Neuron (in vitro differentiated cells): ENCODE data around the gene GLRB.
A peak's percentile ranks its signal among the peaks of the same experiment; 100 is the strongest.
"Not testable (repeated sequence)": the region's sequence is repeated elsewhere in the genome, so short reads cannot be mapped to it uniquely, and the experiment has no call there.

Experiments
- H2AFZ ChIP-seq: one replicate; pipeline ENCODE4 v1.6.1; 2013; ENCODE audit warnings: low read depth, mild to moderate bottlenecking, inconsistent platforms, low read length, moderate library complexity
- H3K27me3 ChIP-seq: one replicate; pipeline ENCODE4 v1.6.1; 2013; ENCODE audit warnings: low read length; ENCODE audit not compliant: insufficient read depth
- H3K36me3 ChIP-seq: one replicate; pipeline ENCODE4 v1.6.1; 2013; ENCODE audit warnings: low read length; ENCODE audit not compliant: insufficient read depth
- H3K4me1 ChIP-seq: one replicate; pipeline ENCODE4 v1.6.1; 2013; ENCODE audit warnings: low read length; ENCODE audit not compliant: insufficient read depth
- H3K4me3 ChIP-seq: 2 replicates; pipeline ENCODE4 v1.5.1; 2013; ENCODE audit warnings: mild to moderate bottlenecking, low read length, moderate library complexity
- H3K9me3 ChIP-seq: one replicate; pipeline ENCODE4 v1.6.1; 2013; ENCODE audit warnings: low read length

GLRB gene

DNA sequence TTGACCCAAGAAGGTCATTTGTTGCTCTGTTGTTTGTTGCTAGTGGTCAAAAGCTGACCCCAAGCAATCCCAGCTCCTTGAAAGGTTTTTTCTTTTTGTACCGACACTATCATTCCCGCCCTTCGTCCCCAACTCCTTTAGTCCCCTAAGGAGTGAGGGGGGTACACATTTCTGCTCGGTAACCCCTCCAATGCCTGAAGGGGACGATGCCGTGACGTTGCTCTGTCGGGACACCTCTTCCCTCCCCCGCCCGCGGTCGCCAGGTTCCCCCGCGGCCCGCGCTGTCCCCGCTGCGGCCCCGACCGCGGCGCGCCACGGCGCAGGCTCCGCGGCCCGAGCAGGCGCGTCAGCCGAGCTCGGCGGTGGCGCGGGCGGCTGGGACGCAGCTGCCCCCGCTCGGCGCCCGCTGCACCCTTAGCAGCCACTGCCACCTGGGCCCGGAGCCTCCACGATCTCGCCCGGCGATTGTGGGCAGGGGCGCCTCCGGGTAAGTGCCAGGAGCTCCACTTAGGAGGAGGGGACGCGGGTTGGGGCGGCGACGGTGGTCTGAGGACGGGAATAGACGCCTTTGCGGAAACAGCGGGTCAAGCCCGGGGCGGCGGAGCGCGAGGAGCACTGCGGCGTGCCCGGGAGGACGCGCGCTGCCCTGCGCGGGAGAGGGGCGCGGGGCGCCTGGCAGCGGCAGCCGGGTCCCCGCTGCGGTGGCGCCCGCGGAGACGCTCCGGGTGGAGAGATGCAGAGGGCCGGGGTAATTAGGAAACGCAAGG lies at the start of gene GLRB:
Gene GLRB (plus strand): TSS at position 340 of the 767 bp plus-strand sequence. CDS start 1,875 bp downstream, outside the sequence.
- peak within 1 kb of the TSS; percentile 59 for H3K4me3 ChIP-seq
- no peaks in the 10 kb centered on the region for H3K9me3 ChIP-seq
- H3K36me3 ChIP-seq = no peaks in the 10 kb centered on the region
- peak within 1 kb of the TSS; percentile 87 for H2AFZ ChIP-seq
- H3K27me3 ChIP-seq = no peaks in the 10 kb centered on the region
- H3K4me1 ChIP-seq = peaks cover 12% of the 10 kb centered on the region

DNA sequence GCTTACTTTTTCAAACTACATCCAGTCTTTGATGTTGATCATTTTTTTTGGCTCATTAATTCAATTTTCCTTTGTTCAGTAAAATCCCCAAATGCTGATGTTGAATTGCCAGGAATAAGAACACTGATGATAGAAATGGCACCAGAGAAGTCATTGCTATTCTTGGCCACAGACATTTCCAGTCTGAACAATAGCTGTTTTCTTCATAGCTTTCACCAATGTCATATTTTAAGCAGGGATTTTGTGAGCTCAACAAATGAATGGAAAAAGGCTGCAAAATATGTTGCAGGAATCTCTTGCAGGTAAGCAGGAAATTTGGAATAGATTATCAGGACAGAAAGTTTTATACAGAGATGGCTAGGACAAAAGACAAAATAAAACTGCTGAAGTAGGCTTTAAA lies 40.5 kb upstream of the GLRB start:
- H3K4me3 ChIP-seq = no peak overlapping the region
- peaks cover 12% of the 10 kb centered on the region for H3K4me1 ChIP-seq
- peak overlapping the region; percentile 48 for H2AFZ ChIP-seq
- no peaks in the 10 kb centered on the region for H3K36me3 ChIP-seq
- no peaks in the 10 kb centered on the region for H3K27me3 ChIP-seq
- H3K9me3 ChIP-seq = no peaks in the 10 kb centered on the region

DNA sequence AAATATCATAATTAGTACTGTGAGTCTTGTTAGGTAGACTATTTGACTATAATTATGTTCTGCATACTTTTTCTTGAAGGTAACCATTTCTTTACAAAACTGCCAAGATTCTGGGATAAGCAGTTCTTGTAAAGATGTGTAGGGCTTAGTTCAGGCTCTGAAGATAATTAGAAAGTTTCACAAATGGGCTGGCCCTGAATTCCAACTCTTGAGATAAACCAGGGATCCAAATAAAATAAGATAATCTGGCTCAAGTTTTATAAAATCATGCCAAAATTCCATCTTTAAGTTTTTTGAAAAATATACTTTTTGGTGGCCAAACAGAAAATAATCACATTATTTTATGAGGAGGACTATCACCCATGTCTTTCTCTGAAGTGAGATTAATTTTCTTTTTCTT lies 35.5 kb upstream of the GLRB start:
- Histone ChIP-seq H3K9me3 (no peaks in the 10 kb centered on the region), H3K4me1 (peaks cover 13% of the 10 kb centered on the region), H3K27me3 (no peaks in the 10 kb centered on the region), H2AFZ (no peak overlapping the region), H3K36me3 (no peaks in the 10 kb centered on the region), H3K4me3 (no peak overlapping the region)

DNA sequence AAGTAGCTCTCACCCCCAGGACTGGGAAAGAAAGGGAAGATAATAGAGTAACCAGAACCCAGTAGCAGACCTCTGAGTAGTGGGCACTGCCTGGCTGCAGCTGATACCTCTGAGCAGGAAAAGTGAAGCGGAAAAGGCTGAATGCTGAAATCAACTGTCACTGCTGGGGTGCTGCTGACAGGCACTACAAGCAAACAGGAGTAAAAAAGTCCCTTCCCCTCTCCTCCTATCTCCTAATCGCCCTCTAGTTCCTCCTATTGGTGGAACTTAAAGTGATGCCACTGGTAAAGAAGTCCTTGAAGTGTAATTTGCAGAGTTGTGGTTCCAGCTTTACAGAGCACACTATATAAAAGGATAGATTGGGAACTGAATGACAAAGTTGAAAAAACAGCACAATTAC lies 32.8 kb upstream of the GLRB start:
- no peak overlapping the region for H3K4me3 ChIP-seq
- H3K27me3 ChIP-seq = no peaks in the 10 kb centered on the region
- peak overlapping the region; percentile 6 for H2AFZ ChIP-seq
- no peaks in the 10 kb centered on the region for H3K36me3 ChIP-seq
- H3K4me1 ChIP-seq = peaks cover 4% of the 10 kb centered on the region
- H3K9me3 ChIP-seq = no peaks in the 10 kb centered on the region

DNA sequence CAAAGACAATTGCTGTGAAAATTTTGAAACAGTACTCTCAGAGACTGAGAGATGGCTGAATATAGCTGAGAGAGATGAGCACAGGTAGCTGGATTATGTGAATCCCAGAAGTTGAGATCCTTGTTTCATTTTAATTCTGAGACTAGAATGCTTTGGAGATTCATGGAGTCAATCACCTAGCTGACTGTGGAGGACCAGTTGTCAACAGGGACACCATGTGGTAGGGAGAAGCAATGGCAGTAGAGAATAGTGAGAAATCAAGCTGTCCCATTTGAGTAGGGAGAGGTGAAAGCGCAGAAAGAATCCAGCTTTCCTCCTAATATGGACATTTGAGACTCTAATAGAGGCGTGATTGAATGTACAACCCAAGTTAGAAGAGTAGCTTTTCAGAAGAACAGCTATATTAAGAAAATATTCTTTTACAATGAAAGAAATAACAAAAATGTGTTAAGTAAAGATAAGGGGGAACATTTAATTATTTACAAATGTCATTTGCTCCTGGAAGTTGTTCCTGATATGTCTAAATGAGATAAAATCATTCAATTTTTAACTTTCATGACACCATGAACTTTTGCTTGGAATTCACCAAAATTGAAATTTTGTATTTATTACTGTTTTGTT lies 30.3 kb upstream of the GLRB start:
- H3K36me3 ChIP-seq = no peaks in the 10 kb centered on the region
- H3K4me1 ChIP-seq = peaks cover 4% of the 10 kb centered on the region
- no peak overlapping the region for H2AFZ ChIP-seq
- no peak overlapping the region for H3K4me3 ChIP-seq
- no peaks in the 10 kb centered on the region for H3K9me3 ChIP-seq
- H3K27me3 ChIP-seq = no peaks in the 10 kb centered on the region

DNA sequence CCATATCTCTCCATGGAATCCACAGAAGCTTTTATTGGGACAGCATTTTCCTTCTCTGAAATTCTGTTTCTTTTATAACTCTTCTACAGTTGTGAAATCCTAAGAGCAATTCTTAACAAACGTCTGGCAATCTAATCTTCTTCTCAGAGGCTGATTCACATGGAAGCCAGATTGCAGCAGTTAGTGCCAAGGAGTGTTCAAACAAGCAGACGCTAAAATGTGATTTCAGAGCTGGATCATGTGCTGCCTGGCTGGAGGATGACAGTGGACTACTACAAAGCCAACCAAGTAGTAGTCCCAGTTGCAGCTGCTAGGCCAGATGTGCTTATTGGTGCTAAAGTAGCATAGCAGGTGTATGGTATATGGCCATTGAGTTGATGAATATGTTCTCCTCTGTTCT lies 27.7 kb upstream of the GLRB start:
- Histone ChIP-seq H3K27me3 (no peaks in the 10 kb centered on the region), H3K4me3 (no peak overlapping the region)

DNA sequence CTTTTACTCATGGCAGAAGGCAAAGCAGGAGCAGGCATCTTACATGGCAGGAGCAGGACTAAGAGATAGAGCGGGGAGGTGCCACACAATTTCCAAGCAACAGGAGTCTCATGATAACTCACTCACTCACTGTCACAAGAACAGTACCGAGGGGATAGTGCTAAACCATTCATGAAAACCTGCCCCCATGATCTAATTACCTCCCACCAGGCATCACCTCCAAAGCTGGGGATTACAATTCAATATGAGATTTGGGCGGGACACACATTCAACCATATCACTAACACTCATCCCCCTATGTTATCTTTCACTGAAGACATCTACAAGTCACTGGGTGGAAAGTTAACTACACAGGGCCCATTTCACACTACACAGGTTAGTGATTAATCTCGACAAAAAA lies 25.4 kb upstream of the GLRB start:
- no peaks in the 10 kb centered on the region for H3K4me1 ChIP-seq
- no peak overlapping the region for H3K4me3 ChIP-seq
- no peaks in the 10 kb centered on the region for H3K9me3 ChIP-seq
- no peak overlapping the region for H2AFZ ChIP-seq
- no peaks in the 10 kb centered on the region for H3K27me3 ChIP-seq
- H3K36me3 ChIP-seq = no peaks in the 10 kb centered on the region

More for the DNA sequence above, 27.7 kb upstream of the GLRB start:
- H3K9me3 ChIP-seq = no peaks in the 10 kb centered on the region
- H3K4me1 ChIP-seq = peaks cover 4% of the 10 kb centered on the region
- H2AFZ ChIP-seq = no peak overlapping the region
- no peaks in the 10 kb centered on the region for H3K36me3 ChIP-seq

DNA sequence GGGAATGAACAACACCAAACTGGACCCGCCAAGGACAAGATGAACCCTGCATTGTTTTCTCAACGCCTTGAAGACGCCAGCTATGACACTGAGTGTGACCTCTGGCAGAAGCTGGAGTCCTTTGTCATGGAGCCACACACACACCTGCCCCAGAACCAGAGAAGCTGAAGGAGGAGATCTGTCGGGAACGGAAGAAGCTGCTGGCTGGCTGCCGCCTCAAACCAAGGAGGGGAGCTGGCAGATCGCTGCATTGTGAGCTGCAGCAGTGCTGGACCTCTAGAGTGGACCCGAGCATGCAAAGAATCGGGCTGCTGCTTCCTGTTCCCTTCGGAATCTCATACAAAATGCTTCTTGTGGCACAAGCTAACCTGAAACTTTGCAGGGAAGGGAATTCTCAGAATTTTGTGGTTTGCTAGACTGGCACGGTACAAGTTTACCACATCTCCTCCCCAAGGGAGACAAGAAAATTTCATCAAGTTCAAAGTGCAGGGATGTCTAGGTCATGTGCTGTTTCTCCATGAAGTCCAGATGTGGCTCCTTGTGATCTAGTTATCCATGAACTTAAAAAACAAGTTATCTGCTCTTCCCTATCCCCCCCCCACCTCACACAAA lies 23.4 kb upstream of the GLRB start:
- H3K36me3 ChIP-seq = no peaks in the 10 kb centered on the region
- no peak overlapping the region for H2AFZ ChIP-seq
- no peaks in the 10 kb centered on the region for H3K27me3 ChIP-seq
- no peaks in the 10 kb centered on the region for H3K4me1 ChIP-seq
- no peak overlapping the region for H3K4me3 ChIP-seq
- no peaks in the 10 kb centered on the region for H3K9me3 ChIP-seq

DNA sequence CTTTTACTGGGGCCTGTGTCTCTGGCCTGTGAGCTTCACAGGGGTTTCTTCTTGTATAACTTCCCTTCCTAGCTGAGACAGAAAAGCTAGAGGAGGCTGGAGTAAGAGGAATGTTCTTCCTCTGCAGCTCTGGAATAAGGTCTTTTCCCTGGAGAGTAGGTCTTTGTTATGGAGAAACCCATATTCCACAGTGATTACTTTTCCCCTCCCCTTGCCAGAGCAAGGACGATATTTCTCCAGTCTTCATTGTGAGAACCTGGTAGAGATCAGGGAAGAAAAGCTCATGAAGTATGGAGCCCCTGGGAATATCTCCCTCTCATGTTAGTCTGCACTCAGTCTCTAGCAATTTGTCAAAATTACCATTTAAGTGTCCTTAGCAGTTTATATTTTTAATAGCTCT lies 18.7 kb upstream of the GLRB start:
- H3K9me3 ChIP-seq = no peaks in the 10 kb centered on the region

DNA sequence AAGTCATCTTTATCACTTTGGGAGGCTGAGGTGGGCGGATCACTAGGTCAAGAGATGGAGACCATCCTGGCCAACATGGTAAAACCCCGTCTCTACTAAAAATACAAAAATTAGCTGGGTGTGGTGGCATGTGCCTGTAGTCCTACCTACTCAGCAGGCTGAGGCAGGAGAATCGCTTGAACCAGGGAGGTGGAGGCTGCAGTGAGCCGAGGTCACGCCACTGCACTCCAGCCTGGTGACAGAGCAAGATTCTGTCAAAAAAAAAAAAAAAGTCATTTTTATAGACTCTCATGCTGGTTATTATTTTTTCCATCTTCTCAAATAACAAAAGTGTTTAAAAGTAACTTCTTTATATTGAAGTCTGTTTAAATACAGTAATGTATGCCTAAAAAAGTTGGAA lies 17.1 kb upstream of the GLRB start:
- not testable (repeated sequence) for H2AFZ ChIP-seq, H3K27me3 ChIP-seq, H3K9me3 ChIP-seq, H3K4me3 ChIP-seq, H3K36me3 ChIP-seq, H3K4me1 ChIP-seq

More for the DNA sequence above, 18.7 kb upstream of the GLRB start:
- H2AFZ ChIP-seq = no peak overlapping the region
- H3K27me3 ChIP-seq = no peaks in the 10 kb centered on the region
- H3K4me1 ChIP-seq = peaks cover 4% of the 10 kb centered on the region
- H3K4me3 ChIP-seq = no peak overlapping the region
- H3K36me3 ChIP-seq = no peaks in the 10 kb centered on the region

DNA sequence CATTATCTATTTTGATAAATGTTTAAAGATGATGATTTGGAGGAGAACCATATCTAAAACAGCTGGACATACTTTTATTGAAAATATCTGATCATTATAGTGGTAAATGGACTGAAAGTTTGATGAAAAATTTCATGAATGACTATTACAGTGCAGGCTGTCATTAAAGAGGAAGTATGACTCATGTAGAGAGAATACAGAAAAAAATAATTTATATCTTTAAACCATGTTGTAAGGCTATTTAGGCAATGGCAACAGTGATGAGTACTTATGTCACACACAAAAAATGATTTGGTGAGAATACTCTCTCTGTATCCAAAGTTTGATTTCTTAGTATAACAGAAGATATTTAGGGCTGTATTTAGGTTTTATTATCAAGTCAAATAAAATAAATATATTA lies 3.9 kb upstream of the GLRB start:
- Histone ChIP-seq H3K27me3 (no peaks in the 10 kb centered on the region), H3K4me1 (peaks cover 9% of the 10 kb centered on the region), H3K9me3 (no peaks in the 10 kb centered on the region), H3K36me3 (no peaks in the 10 kb centered on the region), H2AFZ (no peak overlapping the region), H3K4me3 (no peak overlapping the region)

DNA sequence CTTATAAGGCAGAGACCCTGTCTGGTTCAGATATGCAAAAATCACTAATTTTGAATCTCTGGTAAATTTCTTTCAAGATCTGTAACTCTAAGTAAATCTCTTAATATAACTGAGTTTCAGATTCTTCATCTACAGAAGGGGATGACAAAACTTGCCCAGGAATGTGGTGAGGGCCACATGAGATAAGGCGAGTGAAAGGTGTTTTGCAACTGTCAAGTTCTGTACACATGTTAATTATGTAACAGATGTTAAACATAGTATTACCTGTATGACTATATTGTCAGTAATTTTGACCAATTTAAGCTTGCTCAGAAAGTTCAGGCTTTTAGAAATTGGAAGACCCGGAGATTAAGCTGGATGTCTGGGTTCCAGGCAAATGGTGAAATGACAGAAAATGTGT lies 549 bp upstream of the GLRB start:
- Histone ChIP-seq H3K9me3 (no peaks in the 10 kb centered on the region), H3K36me3 (no peaks in the 10 kb centered on the region), H2AFZ (peak overlapping the region; percentile 87), H3K4me1 (peaks cover 12% of the 10 kb centered on the region), H3K4me3 (peak overlapping the region; percentile 59), H3K27me3 (no peaks in the 10 kb centered on the region)

DNA sequence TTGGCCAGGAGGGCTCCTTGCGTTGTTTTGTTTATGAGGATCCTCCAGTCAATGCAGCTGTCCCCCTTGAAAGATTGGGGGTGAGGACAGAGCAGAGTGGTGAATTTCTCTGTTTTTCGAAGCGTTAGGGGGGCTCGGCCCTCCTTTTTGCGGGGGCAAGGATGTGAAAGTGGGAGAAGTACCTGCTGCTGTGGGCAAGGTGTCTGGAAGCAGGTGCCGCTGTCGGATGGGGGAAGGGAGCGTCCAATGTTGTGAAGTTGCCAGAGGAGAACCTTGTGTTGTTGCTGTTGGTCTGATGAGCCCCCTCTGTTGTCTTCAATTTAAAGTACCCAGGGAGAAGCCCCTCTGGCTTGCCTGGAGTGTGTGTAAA lies 613 bp downstream of the GLRB start:
- H3K4me1 ChIP-seq = peaks cover 12% of the 10 kb centered on the region
- H3K27me3 ChIP-seq = no peaks in the 10 kb centered on the region
- no peaks in the 10 kb centered on the region for H3K9me3 ChIP-seq
- H3K4me3 ChIP-seq = peak overlapping the region; percentile 59
- peak overlapping the region; percentile 87 for H2AFZ ChIP-seq
- no peaks in the 10 kb centered on the region for H3K36me3 ChIP-seq
